DMS153 treated with DMSO at 0.1 percent for 48 hours (cell line): ENCODE measurements around the gene ELAVL3.
A peak's percentile ranks its signal among the peaks of the same experiment; 100 is the strongest.
"Not testable (repeated sequence)": the region's sequence is repeated elsewhere in the genome, so short reads cannot be mapped to it uniquely, and the experiment has no call there.

Experiments
- DNase-seq: peaks from one replicate; lab custom pipeline; 2025; ENCODE audit not compliant: unreplicated experiment; lab: John Stamatoyannopoulos, UW

The ELAVL3 gene

GRCh38 chr19:11486661-11487503 is 6.0 kb upstream of the ELAVL3 start:
- no peak for DNase-seq

GRCh38 chr19:11485245-11485837 is 4.5 kb upstream of the ELAVL3 start:
- DNase-seq, result no peak

- DNase-seq, result no peak
Observed at GRCh38 chr19:11483366-11484111, 2.7 kb upstream of the ELAVL3 start.

- peak; percentile 88 for DNase-seq
Observed at GRCh38 chr19:11482384-11483050, 1.7 kb upstream of the ELAVL3 start.

GRCh38 chr19:11481534-11482383 is 913 bp upstream of the ELAVL3 start:
- DNase-seq, result peak; percentile 93

- DNase-seq, result no peak
Observed at GRCh38 chr19:11479898-11480714, 740 bp downstream of the ELAVL3 start.

- DNase-seq, result peak; percentile 82
Observed at GRCh38 chr19:11479090-11479897, 1.6 kb downstream of the ELAVL3 start.

- DNase-seq, result no peak
Observed at GRCh38 chr19:11478167-11479089, 2.4 kb downstream of the ELAVL3 start.

GRCh38 chr19:11475861-11476260 is 5.0 kb downstream of the ELAVL3 start:
- DNase-seq, result no peak

- DNase-seq, result not testable (repeated sequence)
Observed at GRCh38 chr19:11475343-11475742, 5.5 kb downstream of the ELAVL3 start.

- DNase-seq, result no peak
Observed at GRCh38 chr19:11473725-11474124, 7.1 kb downstream of the ELAVL3 start.

- DNase-seq, result not testable (repeated sequence)
Observed at GRCh38 chr19:11468266-11468845, 12.5 kb downstream of the ELAVL3 start.

- no peak for DNase-seq
Observed at GRCh38 chr19:11465600-11465999, 15.2 kb downstream of the ELAVL3 start.

- no peak for DNase-seq
Observed at GRCh38 chr19:11464333-11465265, 16.2 kb downstream of the ELAVL3 start.

- DNase-seq, result no peak
Observed at GRCh38 chr19:11463391-11463790, 17.5 kb downstream of the ELAVL3 start.

- DNase-seq, result no peak
Observed at GRCh38 chr19:11461453-11461852, 19.4 kb downstream of the ELAVL3 start.
